ENCODE results near the gene ERICH3.

ERICH3 gene

GRCh38 chr1:74590288-74590687 is 83.3 kb downstream of the ERICH3 start:
- DNase-seq (ENCODE audit: low read depth), result no peak
- TF ChIP-seq MAX (IDR thresholded peaks at IDR 0.05; ENCODE audit: low read depth, low read length) (no peak), POLR2A (IDR thresholded peaks at IDR 0.05; ENCODE audit: extremely low read depth, insufficient read length) (no peak), MYC (IDR thresholded peaks at IDR 0.05; ENCODE audit: low read depth, low read length) (no peak)
- TF ChIP-seq, protein P1, sequence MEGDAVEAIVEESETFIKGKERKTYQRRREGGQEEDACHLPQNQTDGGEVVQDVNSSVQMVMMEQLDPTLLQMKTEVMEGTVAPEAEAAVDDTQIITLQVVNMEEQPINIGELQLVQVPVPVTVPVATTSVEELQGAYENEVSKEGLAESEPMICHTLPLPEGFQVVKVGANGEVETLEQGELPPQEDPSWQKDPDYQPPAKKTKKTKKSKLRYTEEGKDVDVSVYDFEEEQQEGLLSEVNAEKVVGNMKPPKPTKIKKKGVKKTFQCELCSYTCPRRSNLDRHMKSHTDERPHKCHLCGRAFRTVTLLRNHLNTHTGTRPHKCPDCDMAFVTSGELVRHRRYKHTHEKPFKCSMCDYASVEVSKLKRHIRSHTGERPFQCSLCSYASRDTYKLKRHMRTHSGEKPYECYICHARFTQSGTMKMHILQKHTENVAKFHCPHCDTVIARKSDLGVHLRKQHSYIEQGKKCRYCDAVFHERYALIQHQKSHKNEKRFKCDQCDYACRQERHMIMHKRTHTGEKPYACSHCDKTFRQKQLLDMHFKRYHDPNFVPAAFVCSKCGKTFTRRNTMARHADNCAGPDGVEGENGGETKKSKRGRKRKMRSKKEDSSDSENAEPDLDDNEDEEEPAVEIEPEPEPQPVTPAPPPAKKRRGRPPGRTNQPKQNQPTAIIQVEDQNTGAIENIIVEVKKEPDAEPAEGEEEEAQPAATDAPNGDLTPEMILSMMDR (IDR thresholded peaks at IDR 0.05; ENCODE audit: low read depth, low read length), result no peak
- no peak overlapping the region for H3K4me3 ChIP-seq (ENCODE audit: low read depth, low read length)

GRCh38 chr1:74587888-74588287 is 85.7 kb downstream of the ERICH3 start:
- TF ChIP-seq MAX (IDR thresholded peaks at IDR 0.05; ENCODE audit: low read depth, low read length), result no peak
- no peak for TF ChIP-seq POLR2A (IDR thresholded peaks at IDR 0.05; ENCODE audit: extremely low read depth, insufficient read length)
- TF ChIP-seq MYC (IDR thresholded peaks at IDR 0.05; ENCODE audit: low read depth, low read length), result no peak
- TF ChIP-seq, protein P1 (IDR thresholded peaks at IDR 0.05; ENCODE audit: low read depth, low read length), result no peak
- no peak overlapping the region for H3K4me3 ChIP-seq (ENCODE audit: low read depth, low read length)
- no peak for DNase-seq (ENCODE audit: low read depth)

DNA sequence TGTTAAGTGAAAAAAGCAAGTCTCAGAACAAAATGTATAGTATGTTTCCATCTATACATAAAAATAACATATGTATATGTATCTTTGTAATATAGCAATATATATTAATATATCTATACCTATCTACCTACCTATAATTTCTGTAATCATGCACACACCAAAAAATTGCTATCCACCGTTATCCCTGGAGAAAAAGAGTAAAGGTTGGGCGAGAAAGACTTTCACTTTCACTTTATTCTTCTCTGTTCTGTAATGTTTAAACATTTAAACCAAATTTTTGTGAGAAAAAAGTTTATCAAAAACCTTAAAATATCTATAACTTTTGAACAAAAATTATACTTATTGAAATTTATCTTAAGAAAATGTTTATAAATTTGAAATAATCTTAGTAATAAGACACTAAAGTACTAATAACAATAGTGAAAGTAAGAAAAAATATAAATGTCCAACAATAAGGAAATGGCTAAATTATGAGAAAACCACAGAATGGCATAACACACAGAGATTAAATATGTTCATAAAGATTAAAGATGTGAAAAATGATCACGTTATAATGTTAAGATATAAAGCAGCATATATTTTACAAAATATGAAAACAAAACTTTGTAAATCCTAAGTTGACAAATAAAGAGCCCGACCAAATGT is 87.2 kb downstream of the ERICH3 start:
- peak overlapping the region; percentile 55 for H3K4me3 ChIP-seq (ENCODE audit: low read depth, low read length)
- TF ChIP-seq, protein P1 (IDR thresholded peaks at IDR 0.05; ENCODE audit: low read depth, low read length), result no peak
- TF ChIP-seq MYC (IDR thresholded peaks at IDR 0.05; ENCODE audit: low read depth, low read length), result no peak
- TF ChIP-seq POLR2A (IDR thresholded peaks at IDR 0.05; ENCODE audit: extremely low read depth, insufficient read length), result no peak
- TF ChIP-seq MAX (IDR thresholded peaks at IDR 0.05; ENCODE audit: low read depth, low read length), result no peak
- DNase-seq (ENCODE audit: low read depth), result peak; percentile 9

GRCh38 chr1:74584185-74584584 is 89.4 kb downstream of the ERICH3 start:
- H3K4me3 ChIP-seq (ENCODE audit: low read depth, low read length), result no peak overlapping the region
- TF ChIP-seq, protein P1 (IDR thresholded peaks at IDR 0.05; ENCODE audit: low read depth, low read length), result no peak
- TF ChIP-seq MAX (IDR thresholded peaks at IDR 0.05; ENCODE audit: low read depth, low read length) (no peak), POLR2A (IDR thresholded peaks at IDR 0.05; ENCODE audit: extremely low read depth, insufficient read length) (no peak), MYC (IDR thresholded peaks at IDR 0.05; ENCODE audit: low read depth, low read length) (no peak)
- no peak for DNase-seq (ENCODE audit: low read depth)

DNA sequence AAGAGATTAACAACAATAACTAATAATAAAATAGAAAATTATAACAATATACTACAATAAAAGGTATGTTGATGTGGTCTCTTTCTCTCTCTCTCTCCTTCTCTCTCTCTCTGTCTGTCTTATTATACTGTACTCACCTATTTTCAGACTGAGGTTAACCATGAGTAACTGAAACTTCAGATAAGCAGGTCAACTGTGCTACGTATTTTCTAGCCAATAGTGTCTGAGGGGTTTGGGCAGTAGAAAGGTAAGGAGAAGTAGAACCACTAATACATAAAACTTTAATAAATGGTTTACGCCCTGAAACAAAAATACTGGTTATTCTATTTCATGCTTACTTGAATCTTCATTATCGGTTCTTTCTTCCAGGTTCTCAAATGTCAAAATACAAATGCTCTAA is 90.2 kb downstream of the ERICH3 start:
- DNase-seq (ENCODE audit: low read depth), result no peak
- no peak for TF ChIP-seq MYC (IDR thresholded peaks at IDR 0.05; ENCODE audit: low read depth, low read length)
- TF ChIP-seq, protein P1 (IDR thresholded peaks at IDR 0.05; ENCODE audit: low read depth, low read length), result no peak
- TF ChIP-seq MAX (IDR thresholded peaks at IDR 0.05; ENCODE audit: low read depth, low read length), result no peak
- no peak for TF ChIP-seq POLR2A (IDR thresholded peaks at IDR 0.05; ENCODE audit: extremely low read depth, insufficient read length)
- H3K4me3 ChIP-seq (ENCODE audit: low read depth, low read length), result no peak overlapping the region
